Stimulated activated CD4-positive, alpha-beta T cell treated with anti-CD3 and anti-CD28 coated beads, Interleukin-2, amount 100 ng/mL, for 24 hours (primary cell): ENCODE measurements around the gene PRKCE.
"Not testable (repeated sequence)": the region's sequence is repeated elsewhere in the genome, so short reads cannot be mapped to it uniquely, and the experiment has no call there.

Source experiments
- DNase-seq, 2 donors: peaks; one replicate each; pipeline ENCODE4 v3.0.0-alpha.2; 2020

Gene PRKCE

GRCh38 chr2:46223514-46223913, 572.0 kb downstream of the PRKCE start:
- DNase-seq: not testable (repeated sequence)

- DNase-seq: no peak
Measured at GRCh38 chr2:46225150-46225625, 573.7 kb downstream of the PRKCE start.

GRCh38 chr2:46225730-46226129, 574.3 kb downstream of the PRKCE start:
- DNase-seq: no peak

- no peak for DNase-seq
Measured at GRCh38 chr2:46226620-46227019, 575.1 kb downstream of the PRKCE start.

GRCh38 chr2:46227022-46227421, 575.5 kb downstream of the PRKCE start:
- DNase-seq: no peak

- no peak for DNase-seq
Measured at GRCh38 chr2:46227674-46228289, 576.3 kb downstream of the PRKCE start.

GRCh38 chr2:46229134-46230063, 577.9 kb downstream of the PRKCE start:
- DNase-seq: no peak

- DNase-seq: peak in 1 of 2 donors; percentile 21
Measured at GRCh38 chr2:46230115-46230571, 578.7 kb downstream of the PRKCE start.

GRCh38 chr2:46230677-46231425, 579.4 kb downstream of the PRKCE start:
- no peak for DNase-seq

- DNase-seq: no peak
Measured at GRCh38 chr2:46231721-46232120, 580.2 kb downstream of the PRKCE start.

- no peak for DNase-seq
Measured at GRCh38 chr2:46232860-46233259, 581.4 kb downstream of the PRKCE start.

GRCh38 chr2:46236006-46236875, 584.8 kb downstream of the PRKCE start:
- DNase-seq: no peak

GRCh38 chr2:46236876-46237859, 585.7 kb downstream of the PRKCE start:
- no peak for DNase-seq
